NCI-H146 treated with DMSO at 0.1 percent for 48 hours (cell line): ENCODE data around the gene RARRES2.

Source experiments
- DNase-seq: peaks from one replicate; lab custom pipeline; 2025; ENCODE audit not compliant: unreplicated experiment; lab: John Stamatoyannopoulos, UW

The RARRES2 gene

DNA sequence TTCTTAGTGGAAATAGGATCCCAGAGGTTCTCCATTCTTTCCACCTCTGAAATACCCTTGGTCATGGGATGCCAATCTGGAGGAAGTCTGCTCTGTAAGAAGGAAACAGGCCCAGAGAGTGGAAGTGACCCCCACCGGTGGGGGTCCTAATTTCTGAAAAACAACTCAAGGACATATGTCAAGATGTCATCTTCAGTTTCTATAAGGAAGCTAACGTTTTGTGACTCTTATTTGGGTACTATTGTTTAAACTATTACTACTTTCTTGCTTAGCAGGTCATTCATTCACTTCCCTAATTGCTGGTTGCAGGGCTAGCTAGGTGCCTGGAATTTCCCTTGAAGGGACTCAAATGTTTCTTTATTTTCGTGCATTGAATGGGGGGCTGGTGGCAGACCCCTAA lies 35.8 kb upstream of the RARRES2 start:
- DNase-seq, result no peak

DNA sequence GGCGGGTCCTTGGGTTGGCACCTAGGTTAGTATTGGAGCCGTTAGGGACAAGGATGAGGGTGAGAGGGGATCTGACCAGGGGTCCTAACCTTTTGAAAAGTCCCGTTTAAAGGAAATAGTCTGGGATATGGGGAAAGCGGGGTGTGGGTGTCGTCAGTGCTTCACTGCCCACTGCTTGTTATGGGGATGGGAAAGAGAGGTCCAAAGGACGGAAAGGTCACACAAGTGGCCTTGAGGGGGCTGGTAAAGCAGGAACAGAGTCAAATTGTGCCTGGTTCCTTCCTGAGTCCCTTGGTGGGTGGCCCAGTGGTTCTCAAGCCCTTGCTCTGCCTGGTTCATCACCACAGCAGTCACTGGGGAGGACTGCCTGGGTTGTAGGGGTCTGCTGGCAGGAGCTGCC lies 35.1 kb upstream of the RARRES2 start:
- no peak for DNase-seq

DNA sequence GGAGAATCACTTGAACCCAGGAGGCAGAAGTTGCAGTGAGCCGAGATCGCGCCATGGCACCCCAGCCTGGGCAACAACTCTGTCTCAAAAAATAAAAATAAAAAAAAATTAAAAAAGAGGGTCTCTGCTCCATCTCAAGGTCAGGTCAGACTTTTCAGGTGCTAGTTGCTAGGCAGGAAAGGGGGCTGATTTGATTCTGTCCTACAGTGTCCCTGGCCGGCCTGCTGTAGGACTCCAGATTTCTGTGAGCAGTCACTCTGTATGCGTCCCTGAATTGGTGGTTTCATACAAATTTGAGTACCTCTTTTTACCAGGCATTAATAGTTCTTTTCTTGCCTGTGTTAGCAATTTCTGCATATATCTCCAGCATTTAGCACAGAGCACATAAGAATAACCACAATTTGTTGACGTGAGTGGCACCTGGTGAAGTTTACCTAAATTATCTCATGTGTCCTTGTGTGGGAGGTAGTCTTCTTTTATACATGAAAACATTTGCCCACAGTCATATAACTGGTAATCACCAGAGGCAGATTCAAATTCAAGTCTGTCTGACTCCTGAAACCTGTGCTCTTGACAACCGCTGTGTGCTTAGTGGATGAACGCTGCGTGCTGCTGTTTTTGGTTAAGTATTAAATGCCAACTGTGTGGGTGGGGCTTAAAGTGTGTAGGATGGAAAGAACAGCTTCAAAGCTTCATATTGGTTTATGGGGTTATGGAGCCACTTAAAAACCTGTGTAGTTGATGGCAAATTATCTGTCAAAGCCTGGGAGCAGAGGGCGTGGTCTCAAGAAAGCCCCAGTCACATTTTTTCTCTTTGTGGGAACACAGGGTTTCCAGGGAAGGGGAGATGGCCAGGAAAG lies 34.5 kb upstream of the RARRES2 start:
- DNase-seq, result no peak

DNA sequence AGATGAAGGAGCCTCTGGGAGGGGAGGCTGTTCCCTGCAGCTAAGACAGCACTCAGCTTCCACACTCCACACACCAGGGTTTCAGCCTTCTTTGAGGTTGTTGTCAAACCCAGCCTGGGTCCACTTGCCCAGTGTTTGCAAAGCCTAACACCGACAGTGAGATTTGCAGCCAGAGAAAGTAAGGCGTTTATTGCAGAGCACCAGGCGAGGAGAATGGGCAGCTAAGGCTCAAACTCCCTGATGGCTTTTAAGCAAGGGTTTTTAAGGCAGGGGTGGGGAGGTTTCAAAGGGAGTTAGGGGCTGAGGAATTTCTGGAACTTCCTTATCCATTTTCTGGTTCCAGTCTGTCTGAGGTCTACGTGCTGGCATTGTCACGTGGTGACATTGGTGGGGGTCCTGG lies 33.0 kb upstream of the RARRES2 start:
- no peak for DNase-seq

DNA sequence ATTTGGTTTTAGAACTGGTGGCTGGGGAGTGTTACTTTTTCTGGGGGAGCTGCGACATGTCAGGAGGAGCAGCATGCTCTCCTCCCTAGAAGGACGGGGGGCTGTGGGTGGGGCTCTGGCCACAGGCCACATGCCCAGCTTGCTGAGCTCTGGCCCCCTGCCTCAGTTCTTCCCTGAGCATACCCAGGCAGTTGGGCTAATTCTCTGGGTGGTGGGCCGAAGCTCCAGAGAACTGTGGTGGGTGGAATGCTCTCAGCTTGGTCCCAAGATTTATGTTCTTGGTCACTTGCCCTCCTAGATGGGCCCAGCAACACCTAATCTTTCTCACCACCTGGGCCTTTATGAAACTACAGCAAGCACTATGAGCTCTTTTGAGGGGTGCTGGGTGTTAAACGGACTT lies 32.6 kb upstream of the RARRES2 start:
- no peak for DNase-seq

DNA sequence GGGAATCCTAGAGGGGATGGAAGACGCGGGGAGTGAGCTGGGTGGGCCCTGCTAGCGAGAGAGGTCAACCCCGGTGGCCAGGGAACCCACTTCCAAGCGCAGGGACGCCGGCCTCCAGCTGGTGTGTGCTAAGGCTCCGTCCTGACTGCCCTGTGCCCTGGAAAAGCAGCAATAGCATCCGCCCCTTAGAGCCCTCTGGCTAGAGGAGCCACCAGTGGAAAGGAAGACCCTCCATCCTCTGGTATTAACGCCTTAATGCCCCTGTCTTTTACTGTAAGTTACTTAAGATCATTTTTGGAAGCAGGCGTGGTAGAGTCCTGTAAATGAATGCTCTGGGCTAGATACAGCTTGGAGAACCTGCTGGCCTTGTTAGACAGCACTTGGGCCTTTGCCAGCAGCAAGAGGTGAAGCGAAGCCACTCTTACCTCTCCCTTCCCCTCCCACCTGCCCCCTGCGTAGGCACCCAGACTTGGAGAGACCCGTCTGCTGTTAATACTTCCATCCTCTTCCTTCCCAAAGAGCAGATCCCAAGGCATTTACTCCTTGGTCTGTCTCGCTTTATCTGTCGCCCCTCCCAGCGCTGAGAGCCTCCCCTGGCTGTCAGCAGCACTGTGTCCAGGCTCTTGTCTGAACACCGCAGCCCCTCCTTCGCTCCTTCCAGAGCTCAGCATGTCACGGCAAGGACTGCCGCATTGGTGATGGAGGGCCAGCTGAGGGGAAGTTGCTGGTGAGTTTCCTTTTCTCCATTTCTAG lies 31.8 kb upstream of the RARRES2 start:
- DNase-seq, result no peak

DNA sequence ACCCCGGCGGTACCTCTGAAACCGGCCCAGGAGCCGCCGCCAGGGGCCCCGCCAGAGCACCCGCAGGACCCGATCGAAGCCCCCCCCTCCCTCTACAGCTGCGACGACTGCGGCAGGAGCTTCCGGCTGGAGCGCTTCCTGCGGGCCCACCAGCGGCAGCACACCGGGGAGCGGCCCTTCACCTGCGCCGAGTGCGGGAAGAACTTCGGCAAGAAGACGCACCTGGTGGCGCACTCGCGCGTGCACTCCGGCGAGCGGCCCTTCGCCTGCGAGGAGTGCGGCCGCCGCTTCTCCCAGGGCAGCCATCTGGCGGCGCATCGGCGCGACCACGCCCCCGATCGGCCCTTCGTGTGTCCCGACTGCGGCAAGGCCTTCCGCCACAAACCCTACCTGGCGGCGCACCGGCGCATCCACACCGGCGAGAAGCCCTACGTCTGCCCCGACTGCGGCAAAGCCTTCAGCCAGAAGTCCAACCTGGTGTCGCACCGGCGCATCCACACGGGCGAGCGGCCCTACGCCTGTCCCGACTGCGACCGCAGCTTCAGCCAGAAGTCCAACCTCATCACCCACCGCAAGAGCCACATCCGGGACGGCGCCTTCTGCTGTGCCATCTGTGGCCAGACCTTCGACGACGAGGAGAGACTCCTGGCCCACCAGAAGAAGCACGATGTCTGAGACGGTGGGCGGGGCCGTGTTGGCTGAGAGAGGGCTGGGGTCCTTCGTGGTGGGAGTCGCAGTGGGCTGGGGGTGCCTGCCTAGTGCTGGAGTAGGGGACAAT lies 31.0 kb upstream of the RARRES2 start:
- no peak for DNase-seq

DNA sequence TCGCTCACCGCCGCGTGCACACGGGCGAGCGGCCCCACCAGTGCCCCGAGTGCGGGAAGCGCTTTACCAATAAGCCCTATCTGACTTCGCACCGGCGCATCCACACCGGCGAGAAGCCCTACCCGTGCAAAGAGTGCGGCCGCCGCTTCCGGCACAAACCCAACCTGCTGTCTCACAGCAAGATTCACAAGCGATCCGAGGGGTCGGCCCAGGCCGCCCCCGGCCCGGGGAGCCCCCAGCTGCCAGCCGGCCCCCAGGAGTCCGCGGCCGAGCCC lies 30.5 kb upstream of the RARRES2 start:
- no peak for DNase-seq

DNA sequence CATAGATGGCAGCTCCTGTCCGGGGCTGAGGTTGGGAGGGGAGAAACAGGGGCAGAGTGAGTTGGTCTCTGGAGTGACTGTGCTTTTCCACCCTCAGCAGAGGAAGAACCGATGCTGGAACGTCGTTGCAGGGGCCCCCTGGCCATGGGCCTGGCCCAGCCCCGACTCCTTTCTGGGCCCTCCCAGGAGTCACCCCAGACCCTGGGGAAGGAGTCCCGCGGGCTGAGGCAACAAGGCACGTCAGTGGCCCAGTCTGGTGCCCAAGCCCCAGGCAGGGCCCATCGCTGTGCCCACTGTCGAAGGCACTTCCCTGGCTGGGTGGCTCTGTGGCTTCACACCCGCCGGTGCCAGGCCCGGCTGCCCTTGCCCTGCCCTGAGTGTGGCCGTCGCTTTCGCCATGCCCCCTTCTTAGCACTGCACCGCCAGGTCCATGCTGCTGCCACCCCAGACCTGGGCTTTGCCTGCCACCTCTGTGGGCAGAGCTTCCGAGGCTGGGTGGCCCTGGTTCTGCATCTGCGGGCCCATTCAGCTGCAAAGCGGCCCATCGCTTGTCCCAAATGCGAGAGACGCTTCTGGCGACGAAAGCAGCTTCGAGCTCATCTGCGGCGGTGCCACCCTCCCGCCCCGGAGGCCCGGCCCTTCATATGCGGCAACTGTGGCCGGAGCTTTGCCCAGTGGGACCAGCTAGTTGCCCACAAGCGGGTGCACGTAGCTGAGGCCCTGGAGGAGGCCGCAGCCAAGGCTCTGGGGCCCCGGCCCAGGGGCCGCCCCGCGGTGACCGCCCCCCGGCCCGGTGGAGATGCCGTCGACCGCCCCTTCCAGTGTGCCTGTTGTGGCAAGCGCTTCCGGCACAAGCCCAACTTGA lies 29.9 kb upstream of the RARRES2 start:
- no peak for DNase-seq

DNA sequence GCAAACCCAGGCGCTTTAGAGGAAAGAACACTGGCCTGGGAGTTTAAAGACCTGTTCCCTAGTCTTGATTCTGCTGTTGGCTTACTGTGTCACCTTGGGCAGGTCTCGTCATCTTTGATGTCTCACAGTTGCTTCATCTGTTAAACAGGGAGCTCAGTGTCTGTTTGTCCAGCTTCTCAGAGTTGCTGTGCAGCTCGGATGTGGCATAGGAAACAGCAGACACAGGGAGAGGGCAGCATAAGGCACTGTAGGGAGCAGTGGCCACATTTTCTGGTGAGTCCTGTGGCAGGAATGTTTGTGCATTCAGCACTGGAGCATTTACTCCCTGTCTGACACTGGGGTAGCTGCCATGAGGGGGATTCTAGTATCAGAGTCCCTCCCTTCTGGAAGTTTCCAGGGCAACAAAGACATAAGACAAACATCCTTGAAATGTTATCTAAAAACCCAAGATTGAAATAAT lies 29.2 kb upstream of the RARRES2 start:
- no peak for DNase-seq

DNA sequence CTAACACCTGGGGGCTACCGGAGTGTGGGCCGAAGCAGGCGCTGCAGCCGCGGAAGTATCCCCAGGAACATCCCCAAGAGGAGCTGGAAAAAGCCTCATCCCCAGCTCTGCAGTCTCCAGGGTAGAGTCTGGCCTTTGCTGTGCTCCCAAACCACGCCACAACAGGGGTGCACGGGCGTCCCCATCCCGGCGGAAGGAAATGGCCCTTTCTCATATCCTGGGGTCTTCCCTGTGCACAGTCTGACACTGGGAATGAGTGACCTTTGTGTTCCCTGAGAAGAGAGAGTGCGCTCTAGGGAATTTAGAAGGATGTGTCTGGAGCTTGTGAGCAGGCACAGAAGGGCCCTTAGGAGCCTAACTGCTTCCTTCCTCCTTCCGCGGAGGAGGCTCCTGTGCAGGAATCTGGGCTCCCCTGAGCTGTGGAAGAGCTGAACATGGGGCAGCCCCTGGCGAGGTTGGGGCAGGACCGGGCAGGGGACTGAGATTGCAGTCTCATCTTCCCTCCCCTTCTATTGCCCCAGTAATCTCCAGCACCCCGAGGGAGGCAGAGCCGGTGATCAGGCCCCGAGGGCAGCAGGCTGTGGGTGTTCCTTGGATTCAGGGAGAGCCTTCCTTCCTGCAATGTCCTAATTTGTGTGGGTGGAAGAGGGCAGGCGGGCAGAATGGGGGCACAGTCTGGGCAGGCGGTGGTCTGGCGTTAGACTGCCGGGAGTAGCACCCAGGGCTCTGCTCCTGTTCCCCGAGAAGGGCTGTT lies 28.5 kb upstream of the RARRES2 start:
- no peak for DNase-seq

DNA sequence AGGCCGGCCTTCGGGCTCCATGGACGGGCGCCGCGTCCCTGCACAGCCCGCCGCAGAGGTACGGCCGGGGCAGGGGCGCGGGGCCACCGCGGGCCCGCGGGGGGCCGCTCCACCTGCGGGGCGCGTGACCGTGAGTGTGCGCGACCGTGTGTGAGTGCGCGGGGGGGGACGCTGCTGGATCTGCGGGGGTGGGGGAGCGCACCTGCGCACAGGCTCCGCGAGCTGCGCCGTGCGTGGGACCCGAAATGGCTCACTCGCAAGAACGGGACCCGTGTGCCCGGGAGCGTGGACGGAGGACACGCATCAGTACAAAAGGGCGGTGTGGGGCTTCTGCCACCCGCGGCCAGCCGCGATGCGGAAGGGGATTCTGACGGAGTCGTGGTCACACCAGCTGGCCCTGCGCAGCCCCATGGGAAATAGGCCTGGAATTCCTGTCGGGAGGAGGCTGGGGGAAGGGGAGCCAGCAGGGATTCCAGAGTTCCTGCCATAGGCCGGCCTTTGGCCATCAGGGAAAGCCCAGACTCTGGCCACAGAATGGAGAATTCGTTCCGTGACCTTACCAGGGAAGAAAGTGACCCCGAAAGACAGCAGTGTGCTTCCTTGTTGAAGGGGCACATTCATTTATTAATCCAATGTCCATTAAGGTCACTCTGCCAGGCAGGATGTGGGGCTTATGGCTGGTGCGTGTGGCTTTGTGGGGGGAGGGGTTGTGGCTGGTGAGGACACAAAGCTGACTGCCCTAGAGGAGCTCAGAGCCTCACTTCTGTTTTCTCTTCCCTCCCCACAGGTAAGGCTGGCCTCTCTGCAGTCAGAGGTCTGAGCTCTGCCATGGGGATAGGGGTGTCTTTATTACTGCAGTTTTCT lies 27.7 kb upstream of the RARRES2 start:
- DNase-seq, result peak; percentile 43

DNA sequence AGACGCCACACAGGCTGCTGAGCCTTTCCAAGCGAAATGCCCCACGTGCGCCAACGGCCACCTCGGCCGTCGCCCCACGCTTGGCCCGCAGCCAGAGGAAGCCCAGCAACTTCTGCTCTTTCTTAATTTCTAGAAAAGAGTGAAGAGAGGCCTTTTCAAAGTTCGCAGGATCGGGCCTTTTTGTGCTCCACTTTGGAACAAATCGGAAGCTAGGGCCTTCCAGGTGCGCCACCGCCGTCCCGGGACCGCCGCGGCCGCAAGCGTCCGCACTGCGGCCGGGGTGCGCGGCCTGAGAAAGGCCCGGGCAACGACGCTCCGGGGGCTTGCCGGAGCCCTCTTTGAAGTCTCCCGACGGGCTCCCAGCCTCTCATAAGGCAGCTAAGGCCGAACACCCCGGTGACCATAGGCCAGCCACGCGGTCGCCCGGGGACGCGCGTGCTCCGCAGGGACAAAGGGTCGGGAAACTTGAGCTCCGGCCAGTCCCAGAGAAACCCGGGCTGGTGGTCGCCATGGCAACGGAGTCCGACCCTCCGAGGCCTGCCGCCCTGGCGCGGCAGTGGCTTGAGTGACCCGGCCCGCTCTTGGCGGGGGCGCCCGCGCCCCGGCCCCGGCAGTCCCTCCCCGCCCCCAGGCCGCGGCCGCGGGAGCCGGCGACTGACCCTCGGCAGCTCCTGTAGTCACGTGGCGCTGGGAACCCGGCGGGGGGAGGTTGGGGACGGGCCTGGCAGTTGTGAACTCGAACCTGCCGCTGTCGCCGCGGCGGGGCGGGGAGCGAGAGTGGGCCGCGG lies 26.9 kb upstream of the RARRES2 start, which contains the start of gene REPIN1:
Gene REPIN1, plus strand, starts transcription at position 727 of the 788 bp plus-strand sequence. CDS start 890 bp downstream, outside the sequence.
- peak; percentile 57 for DNase-seq

DNA sequence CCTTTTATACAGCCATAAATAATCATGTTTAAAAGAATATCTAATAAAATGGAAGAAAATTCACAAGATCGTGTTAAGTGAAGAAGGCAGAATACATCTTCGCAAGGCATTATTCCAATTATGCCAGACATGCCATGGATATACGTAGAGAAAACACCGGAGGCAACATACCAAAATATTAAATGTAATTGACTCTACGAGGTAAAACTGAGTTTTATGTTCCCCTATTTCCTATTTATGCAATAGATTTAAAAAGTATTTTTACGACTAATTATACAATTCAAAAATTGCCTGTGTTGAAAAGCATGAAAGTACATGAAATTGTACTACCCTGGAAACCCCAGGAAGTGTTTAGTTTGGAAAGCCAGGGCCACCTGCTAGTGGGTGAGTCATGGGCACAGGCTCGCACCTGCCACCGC lies 26.3 kb upstream of the RARRES2 start:
- DNase-seq, result peak; percentile 83

DNA sequence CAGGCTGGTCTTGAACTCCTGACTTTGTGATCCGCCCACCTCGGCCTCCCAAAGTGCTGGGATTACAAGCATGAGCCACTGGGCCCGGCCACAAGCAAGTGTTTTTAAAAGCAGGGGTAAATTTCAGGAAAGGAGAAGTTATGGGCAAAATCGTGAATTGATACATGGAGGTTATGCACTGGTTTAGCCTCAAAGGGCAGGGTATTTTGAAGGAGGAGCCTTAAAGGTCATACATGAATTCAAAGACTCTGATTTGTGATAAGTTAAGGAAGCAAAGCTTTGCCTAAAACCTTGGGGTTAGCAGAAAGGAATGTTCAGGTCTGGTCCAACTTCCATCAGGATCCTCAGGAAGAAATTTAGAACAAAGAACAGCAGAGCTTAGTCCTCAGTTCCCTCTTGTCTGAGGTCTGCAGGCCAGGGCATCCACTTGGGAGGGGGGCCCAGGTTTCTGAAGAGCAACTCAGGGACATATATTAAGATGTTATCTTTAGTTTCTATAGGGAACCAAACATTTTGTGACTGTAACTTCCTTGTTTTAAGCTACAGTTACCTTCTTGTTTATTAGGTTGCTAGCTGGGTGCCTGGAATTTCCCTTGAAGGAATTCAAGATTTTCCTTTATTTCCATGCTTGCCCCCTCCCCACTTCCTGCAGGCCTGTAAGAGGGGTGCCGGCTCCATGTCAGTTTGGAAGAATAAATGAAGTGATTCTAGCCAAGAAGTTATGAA lies 24.4 kb upstream of the RARRES2 start:
- no peak for DNase-seq

DNA sequence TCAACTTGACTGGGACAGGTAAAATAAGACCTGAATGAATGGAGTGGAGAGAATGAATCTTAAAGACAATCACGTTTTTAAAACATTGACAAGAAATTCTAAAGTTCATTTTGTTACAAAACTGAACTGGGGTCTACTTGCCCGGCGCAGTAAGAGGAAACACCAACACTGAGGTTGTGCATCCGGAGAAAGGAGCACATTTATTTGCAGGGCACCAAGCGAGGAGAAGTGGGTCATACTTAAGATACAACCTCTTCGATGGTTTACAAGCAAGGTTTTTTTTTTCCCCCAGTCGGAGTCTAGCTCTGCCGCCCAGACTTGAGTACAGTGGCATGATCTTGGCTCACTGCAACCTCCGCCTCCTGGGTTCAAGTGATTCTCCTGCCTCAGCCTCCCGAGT lies 23.8 kb upstream of the RARRES2 start:
- no peak for DNase-seq

DNA sequence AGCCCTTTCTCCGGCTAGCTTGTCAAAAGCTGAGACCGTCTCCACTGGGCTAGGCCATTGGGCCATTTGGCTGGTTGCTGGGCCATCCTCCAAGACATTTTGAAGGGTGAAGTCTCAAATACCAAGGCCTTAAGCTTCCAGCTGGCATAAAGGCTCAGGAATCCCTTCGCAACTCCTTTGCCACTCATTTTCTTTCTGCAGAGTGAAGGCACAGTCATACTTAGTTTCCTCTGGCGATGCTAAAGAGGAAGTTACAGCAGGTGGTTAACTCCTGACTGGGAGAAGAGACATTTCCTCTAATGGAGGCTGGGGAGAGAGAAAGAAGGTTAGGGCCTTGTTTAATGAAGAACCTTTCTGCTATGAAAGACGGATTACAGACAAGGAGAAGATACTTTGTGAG lies 22.4 kb upstream of the RARRES2 start:
- no peak for DNase-seq

DNA sequence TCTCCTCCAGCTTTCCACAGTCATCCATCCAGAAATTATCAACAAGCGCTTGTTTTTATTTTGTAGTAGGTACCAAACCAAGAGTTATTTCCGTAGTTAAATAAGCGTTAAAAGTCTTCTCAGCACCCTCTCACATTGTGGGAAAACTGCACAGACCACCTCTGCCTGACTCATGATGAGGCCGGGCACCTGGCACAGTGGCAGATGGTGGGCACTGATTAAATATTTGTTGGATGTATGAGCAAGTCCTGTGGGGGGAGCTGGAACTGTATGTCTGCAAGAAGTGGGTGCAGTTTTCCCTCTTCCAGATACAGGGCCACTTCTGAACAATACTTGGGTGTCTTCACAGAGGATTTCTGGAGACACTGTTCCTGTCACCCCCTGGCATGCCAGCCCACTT lies 21.9 kb upstream of the RARRES2 start:
- no peak for DNase-seq
